A549 (cell line): ENCODE results near the gene CPSF4. TPM values are rescaled to one million over a fixed set of nuclear protein-coding genes. Genes with fewer than 3 reads are reported as not detected.

ENCODE experiments used
- ATAC-seq, 2 experiments: fragments of 200-7000 bp in 1 of 2; fragments of >200 bp in 1 of 2; cut with Nextera tagmentation in 1 of 2; cut with Tn5 transposase in 1 of 2; 3 replicates each; pipeline versions ENCODE4 v1.8.0 to v1.9.1; 2018 to 2020; ENCODE audit warnings: mild to moderate bottlenecking in 1 of 2, moderate library complexity in 1 of 2
- CTCF ChIA-PET: fragments of 300-600 bp; sonication (Branson Sonifier 250); formaldehyde crosslinking; extraction: SDS; loops from one replicate; lab custom pipeline; 2021; ENCODE audit warnings: antibody characterized with exemption, inconsistent platforms; lab: Yijun Ruan, JAX
- POLR2A ChIA-PET: fragments of 350-600 bp; formaldehyde crosslinking; extraction: SDS; loops from one replicate; lab custom pipeline; 2021; ENCODE audit warnings: antibody characterized with exemption, inconsistent platforms; lab: Yijun Ruan, JAX
- DNase-seq, 2 experiments: peaks; one replicate each; pipeline versions ENCODE4 v3.0.0 to v3.0.0-alpha.2; 2011 to 2016; ENCODE audit warnings: low read depth in 1 of 2, low spot score in 1 of 2
- FAIRE-seq: peaks from 2 replicates; lab custom pipeline; 2011; peaks lifted over from hg19 to GRCh38; lab: Jason Lieb, UNC
- H3K27ac ChIP-seq, 2 experiments: fragments of >200 bp; sonication (Bioruptor Twin); formaldehyde crosslinking; 3 replicates each; pipeline ENCODE4 v1.5.1; 2016 to 2017
- H3K4me1 ChIP-seq: fragments of >200 bp; sonication (Bioruptor Twin); formaldehyde crosslinking; 3 replicates; pipeline ENCODE4 v1.6.1; 2016
- H3K4me2 ChIP-seq: fragments of >200 bp; sonication (Bioruptor Twin); formaldehyde crosslinking; 3 replicates; pipeline ENCODE4 v1.6.1; 2016
- H3K4me3 ChIP-seq: fragments of >200 bp; sonication (Bioruptor Twin); formaldehyde crosslinking; 3 replicates; pipeline ENCODE4 v1.5.1; 2016
- H3K9me3 ChIP-seq: fragments of >200 bp; sonication (Bioruptor Twin); formaldehyde crosslinking; 3 replicates; pipeline ENCODE4 v1.6.1; 2016
- CBX8 ChIP-seq: fragments of 200-600 bp; sonication (generic); IDR thresholded peaks from 2 replicates; pipeline ENCODE4 v1.6.1; 2016
- EHF ChIP-seq: fragments of 250-450 bp; sonication (Bioruptor Pico); IDR thresholded peaks from 2 replicates; pipeline ENCODE4 v1.5.0; 2020; ENCODE audit warnings: mild to moderate bottlenecking
- EHMT2 ChIP-seq: fragments of 200-600 bp; sonication (generic); IDR thresholded peaks from 2 replicates; pipeline ENCODE4 v1.6.1; 2016; ENCODE audit warnings: antibody characterized with exemption, low read depth, mild to moderate bottlenecking, moderate library complexity
- ESRRA ChIP-seq: fragments of 150-350 bp; IDR thresholded peaks from 2 replicates; pipeline ENCODE4 v1.6.1; 2014; ENCODE audit warnings: mild to moderate bottlenecking, low read length, borderline replicate concordance
- FOSL2 ChIP-seq, 2 experiments: fragments of 450-650 bp in 1 of 2; fragments of >200 bp in 1 of 2; sonication (Bioruptor Twin) in 1 of 2; formaldehyde crosslinking; IDR thresholded peaks; 2 replicates each; pipeline versions ENCODE4 v1.5.0 to v1.6.1; 2016 to 2020; ENCODE audit warnings: mild to moderate bottlenecking in 1 of 2, moderate library complexity in 1 of 2
- HES2 ChIP-seq: fragments of >200 bp; sonication (Bioruptor Twin); formaldehyde crosslinking; IDR thresholded peaks from 2 replicates; pipeline ENCODE4 v1.6.1; 2016
- KDM1A ChIP-seq: fragments of 200-600 bp; sonication (generic); IDR thresholded peaks from 2 replicates; pipeline ENCODE4 v1.6.1; 2016; ENCODE audit warnings: low read depth, mild to moderate bottlenecking
- KDM5A ChIP-seq: fragments of 200-600 bp; sonication (generic); IDR thresholded peaks from 2 replicates; pipeline ENCODE4 v1.6.1; 2016; ENCODE audit warnings: antibody characterized with exemption, mild to moderate bottlenecking
- MAZ ChIP-seq: fragments of 150-350 bp; IDR thresholded peaks from 2 replicates; pipeline ENCODE4 v1.6.1; 2014; ENCODE audit warnings: antibody characterized with exemption, low read depth, low read length, borderline replicate concordance
- MYC ChIP-seq: IDR thresholded peaks from 2 replicates; pipeline ENCODE4 v1.6.1; 2012; ENCODE audit warnings: mild to moderate bottlenecking, inconsistent platforms, low read length, improper control_type of control experiment, borderline replicate concordance
- NPAS2 ChIP-seq: fragments of 250-450 bp; sonication (Bioruptor Pico); IDR thresholded peaks from 2 replicates; pipeline ENCODE4 v1.8.0; 2022; ENCODE audit warnings: mild to moderate bottlenecking, moderate library complexity, borderline replicate concordance
- PHF8 ChIP-seq: fragments of 200-600 bp; sonication (generic); IDR thresholded peaks from 2 replicates; pipeline ENCODE4 v1.6.1; 2016; ENCODE audit warnings: low read depth, mild to moderate bottlenecking, antibody characterized with exemption, moderate library complexity, borderline replicate concordance
- RCOR1 ChIP-seq: fragments of 150-350 bp; IDR thresholded peaks from 2 replicates; pipeline ENCODE4 v1.6.1; 2014; ENCODE audit warnings: antibody characterized with exemption, low read length, low read depth
- RNF2 ChIP-seq: fragments of 200-600 bp; sonication (generic); IDR thresholded peaks from 2 replicates; pipeline ENCODE4 v1.6.1; 2016; ENCODE audit warnings: low read depth, mild to moderate bottlenecking, antibody characterized with exemption, moderate library complexity, borderline replicate concordance
- ZC3H11A ChIP-seq: fragments of 450-650 bp; IDR thresholded peaks from 2 replicates; pipeline ENCODE4 v1.6.1; 2014; ENCODE audit warnings: antibody characterized with exemption, mild to moderate bottlenecking
- ZFP36 ChIP-seq: fragments of 450-650 bp; IDR thresholded peaks from 2 replicates; pipeline ENCODE4 v1.6.1; 2014; ENCODE audit warnings: borderline replicate concordance; ENCODE audit not compliant: partially characterized antibody
- ZSCAN20 ChIP-seq: fragments of 250-450 bp; sonication (Bioruptor Pico); IDR thresholded peaks from 2 replicates; pipeline ENCODE4 v1.8.0; 2022; ENCODE audit warnings: mild to moderate bottlenecking, moderate library complexity
- WGBS: methylation state at CpG from one replicate; pipeline ENCODE4 v1.1.6; 2017; ENCODE audit errors: missing lambda C conversion rate; 5-methylcytosine and 5-hydroxymethylcytosine counted together
- polyA plus RNA-seq, 4 experiments: library from polyadenylated mRNA; depleted of rRNA in 3 of 4; stranded (reverse); fragments of >200 nt; fragmentation: RNase III in 1 of 4; extraction: RNeasy Plus Mini Kit Qiagen cat#74134 plus additional on column Dnase treatment in 1 of 4; gene quantifications; 2 replicates in 3 of 4; 3 replicates in 1 of 4; pipeline ENCODE4 v1.2.3, GENCODE V29; 2011 to 2017
- TF ChIP-seq, protein P1 (sequence below): fragments of 250-450 bp; sonication (Bioruptor Pico); IDR thresholded peaks from 2 replicates; pipeline ENCODE4 v1.5.0; 2020; ENCODE audit warnings: low read depth, mild to moderate bottlenecking, moderate library complexity
- TF ChIP-seq, protein P2 (sequence below): fragments of >200 bp; sonication (Bioruptor Twin); formaldehyde crosslinking; IDR thresholded peaks from 3 replicates; pipeline ENCODE4 v1.6.1; 2016

The CPSF4 gene
- polyA plus RNA-seq, 2 of the 4 experiments (the other 2 are of a cell fraction): 28.7 to 35.6 TPM

DNA sequence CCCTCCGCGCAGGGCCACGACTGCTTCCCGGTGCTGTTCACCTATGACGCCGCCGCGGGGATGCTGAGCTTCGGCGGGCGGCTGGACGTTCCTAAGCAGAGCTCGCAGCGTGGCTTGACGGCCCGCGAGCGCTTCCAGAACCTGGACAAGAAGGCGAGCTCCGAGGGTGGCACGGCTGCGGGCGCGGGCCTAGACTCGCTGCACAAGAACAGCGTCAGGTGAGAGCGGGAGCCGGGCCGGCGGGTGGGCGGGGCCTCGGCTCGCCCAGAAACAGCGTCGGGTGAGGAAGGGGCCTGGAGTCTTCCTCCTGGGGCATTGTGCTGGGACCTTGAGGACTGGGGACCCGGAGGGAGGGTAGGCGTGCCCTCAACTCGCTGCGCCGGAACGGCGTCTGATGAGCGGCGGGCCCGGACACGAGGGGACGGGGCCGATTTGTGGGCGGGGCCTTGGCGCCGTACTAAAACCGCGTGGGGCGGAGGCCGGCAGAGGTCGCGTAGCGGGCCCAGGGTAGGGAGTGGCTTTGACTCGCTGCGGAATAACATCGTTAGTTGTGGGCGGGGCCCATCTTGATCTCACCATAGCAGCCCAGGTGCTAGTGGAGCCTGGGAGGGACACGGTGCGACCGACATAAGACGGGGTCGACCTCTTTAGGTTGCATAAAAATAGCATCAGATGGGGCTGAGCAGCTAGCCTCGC lies 45.9 kb upstream of the CPSF4 start:
- ATAC-seq (no peak), DNase-seq (no peak)
- H3K4me3 ChIP-seq: no peak overlapping the region
- H3K4me2 ChIP-seq: no peak overlapping the region
- CTCF ChIA-PET: interaction anchor here (0.8 to 1.2 kb wide), 3 partner anchors 13 to 352 kb away, joined by 3 to 4 read pairs (median 3); partner anchors contain the start of gene PDAP1
- TF ChIP-seq NPAS2 (no peak), KDM1A (no peak), RCOR1 (no peak), ZSCAN20 (no peak), KDM5A (no peak), MAZ (no peak), EHMT2 (no peak), HES2 (no peak), ESRRA (no peak), EHF (CRISPR knock-in tag) (no peak), PHF8 (no peak), MYC (no peak), ZFP36 (no peak)
- TF ChIP-seq, protein P1, sequence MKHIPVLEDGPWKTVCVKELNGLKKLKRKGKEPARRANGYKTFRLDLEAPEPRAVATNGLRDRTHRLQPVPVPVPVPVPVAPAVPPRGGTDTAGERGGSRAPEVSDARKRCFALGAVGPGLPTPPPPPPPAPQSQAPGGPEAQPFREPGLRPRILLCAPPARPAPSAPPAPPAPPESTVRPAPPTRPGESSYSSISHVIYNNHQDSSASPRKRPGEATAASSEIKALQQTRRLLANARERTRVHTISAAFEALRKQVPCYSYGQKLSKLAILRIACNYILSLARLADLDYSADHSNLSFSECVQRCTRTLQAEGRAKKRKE (CRISPR knock-in tag): no peak
- TF ChIP-seq, all 56 proteins: peak for 0
- Histone ChIP-seq H3K9me3 (no peaks in the 10 kb centered on the region), H3K4me1 (no peaks in the 10 kb centered on the region), H3K27ac (no peak overlapping the region)
- WGBS: 95% methylated on average over 64 of the region's 68 CpGs
- no peak for FAIRE-seq
- POLR2A ChIA-PET: interaction anchor here (0.8 to 2.6 kb wide), 2 partner anchors 15 to 16 kb away, joined by 3 to 8 read pairs; partner anchors contain the start of genes BUD31 and PDAP1

GRCh38 chr7:99393355-99394187 lies 45.2 kb upstream of the CPSF4 start:
- no peak for TF ChIP-seq RNF2
- no peak for TF ChIP-seq FOSL2 (IDR thresholded peaks at IDR 0.05)
- TF ChIP-seq FOSL2 (CRISPR knock-in tag; IDR thresholded peaks at IDR 0.05): no peak
- no peak for TF ChIP-seq CBX8
- TF ChIP-seq ZC3H11A: no peak
- TF ChIP-seq, protein P2, sequence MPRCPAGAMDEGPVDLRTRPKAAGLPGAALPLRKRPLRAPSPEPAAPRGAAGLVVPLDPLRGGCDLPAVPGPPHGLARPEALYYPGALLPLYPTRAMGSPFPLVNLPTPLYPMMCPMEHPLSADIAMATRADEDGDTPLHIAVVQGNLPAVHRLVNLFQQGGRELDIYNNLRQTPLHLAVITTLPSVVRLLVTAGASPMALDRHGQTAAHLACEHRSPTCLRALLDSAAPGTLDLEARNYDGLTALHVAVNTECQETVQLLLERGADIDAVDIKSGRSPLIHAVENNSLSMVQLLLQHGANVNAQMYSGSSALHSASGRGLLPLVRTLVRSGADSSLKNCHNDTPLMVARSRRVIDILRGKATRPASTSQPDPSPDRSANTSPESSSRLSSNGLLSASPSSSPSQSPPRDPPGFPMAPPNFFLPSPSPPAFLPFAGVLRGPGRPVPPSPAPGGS: no peak
- Histone ChIP-seq H3K4me3 (no peak overlapping the region), H3K4me1 (no peaks in the 10 kb centered on the region), H3K9me3 (no peaks in the 10 kb centered on the region), H3K4me2 (no peak overlapping the region), H3K27ac (no peak overlapping the region)
- FAIRE-seq (no peak), DNase-seq (no peak), ATAC-seq (no peak; a peak in 1 of 6 replicates)
- POLR2A ChIA-PET: interaction anchor here (2.6 kb wide), 1 partner anchor 15 kb away, joined by 8 read pairs; the partner anchor contains the start of genes BUD31 and PDAP1
- CTCF ChIA-PET: interaction anchor here (1.0 to 1.6 kb wide), 3 partner anchors 8 to 353 kb away, joined by 3 to 4 read pairs (median 3); no protein-coding TSS in a partner anchor
- 90% methylated on average over 30 of the region's 30 CpGs for WGBS
